PC-3 (cell line): ENCODE measurements around the gene HIBADH. TPM values are rescaled to one million over a fixed set of nuclear protein-coding genes. Genes with fewer than 3 reads are reported as not detected.

ENCODE experiments used
- ATAC-seq: fragments of 200-7000 bp; cut with Tn5 transposase; 2 replicates; pipeline ENCODE4 v1.9.1; 2020; ENCODE audit warnings: mild to moderate bottlenecking, moderate library complexity
- BruUV-seq: library from RNA; stranded (reverse); fragments of 400-500 nt; replicated peaks from 2 replicates; lab custom pipeline; 2021; lab: Mats Ljungman, UMichigan
- CTCF ChIA-PET: fragments of 300-600 bp; sonication (Branson Sonifier 250); formaldehyde crosslinking; loops from one replicate; lab custom pipeline; 2022; ENCODE audit warnings: antibody characterized with exemption; lab: Charles Lee
- POLR2A ChIA-PET: fragments of 300-600 bp; sonication (Branson Sonifier 250); formaldehyde crosslinking; loops from one replicate; lab custom pipeline; 2022; ENCODE audit warnings: antibody characterized with exemption; ENCODE audit not compliant: unreplicated experiment; lab: Charles Lee
- DNase-seq: peaks from one replicate; pipeline ENCODE4 v3.0.0-alpha.2; 2015
- H2AFZ ChIP-seq: fragments of 300-600 bp; sonication (generic); 2 replicates; pipeline ENCODE4 v1.6.0; 2016; ENCODE audit warnings: antibody characterized with exemption, low read length
- H3F3A ChIP-seq: fragments of 300-600 bp; sonication (generic); one replicate; pipeline ENCODE4 v1.6.0; 2017; ENCODE audit warnings: antibody characterized with exemption, low read length, control low read depth, mild to moderate bottlenecking; ENCODE audit not compliant: unreplicated experiment
- H3K27ac ChIP-seq: fragments of 300-600 bp; sonication (generic); 2 replicates; pipeline ENCODE4 v1.5.1; 2016; ENCODE audit warnings: mild to moderate bottlenecking, low read length
- H3K27me3 ChIP-seq: fragments of 300-600 bp; sonication (generic); 2 replicates; pipeline ENCODE4 v1.6.1; 2016; ENCODE audit warnings: low read length, mixed read lengths
- H3K36me3 ChIP-seq: fragments of 300-600 bp; sonication (generic); 2 replicates; pipeline ENCODE4 v1.6.1; 2016; ENCODE audit warnings: low read depth, mixed run types, low read length, mixed read lengths
- H3K4me1 ChIP-seq: fragments of 300-600 bp; sonication (generic); 2 replicates; pipeline ENCODE4 v1.5.1; 2016; ENCODE audit warnings: low read length; ENCODE audit not compliant: insufficient read depth
- H3K4me2 ChIP-seq: fragments of 300-600 bp; sonication (generic); 2 replicates; pipeline ENCODE4 v1.6.0; 2016; ENCODE audit warnings: low read length
- H3K4me3 ChIP-seq: fragments of 300-600 bp; sonication (generic); 2 replicates; pipeline ENCODE4 v1.5.1; 2016; ENCODE audit warnings: mild to moderate bottlenecking, low read length, mixed read lengths
- H3K79me2 ChIP-seq: fragments of 300-600 bp; sonication (generic); 2 replicates; pipeline ENCODE4 v1.6.1; 2017; ENCODE audit warnings: low read length, mixed read lengths
- H3K9ac ChIP-seq: fragments of 300-600 bp; sonication (generic); 2 replicates; pipeline ENCODE4 v1.6.0; 2016; ENCODE audit warnings: mild to moderate bottlenecking, low read length
- H3K9me2 ChIP-seq: fragments of 300-600 bp; sonication (generic); replicated peaks from 2 replicates; pipeline ENCODE4 v1.6.1; 2016; ENCODE audit warnings: mixed run types, low read length, mixed read lengths
- H3K9me3 ChIP-seq: fragments of 300-600 bp; sonication (generic); 2 replicates; pipeline ENCODE4 v1.6.1; 2016; ENCODE audit warnings: low read length, mixed read lengths
- H4K20me1 ChIP-seq: fragments of 300-600 bp; sonication (generic); 2 replicates; pipeline ENCODE4 v1.6.1; 2016; ENCODE audit warnings: low read length, mixed read lengths
- CTCF ChIP-seq: fragments of 300-600 bp; sonication (generic); conservative IDR thresholded peaks from 2 replicates; pipeline ENCODE4 v1.5.1; 2017; ENCODE audit warnings: antibody characterized with exemption, low read depth, mild to moderate bottlenecking, low read length
- EZH2 ChIP-seq: fragments of 300-600 bp; sonication (generic); IDR thresholded peaks from one replicate; pipeline ENCODE4 v1.6.1; 2017; ENCODE audit warnings: antibody characterized with exemption, mild to moderate bottlenecking, low read length; ENCODE audit not compliant: unreplicated experiment
- EZH2phosphoT487 ChIP-seq: fragments of 300-600 bp; sonication (generic); IDR thresholded peaks from 2 replicates; pipeline ENCODE4 v1.6.1; 2018; ENCODE audit warnings: mild to moderate bottlenecking, antibody characterized with exemption, low read length, borderline replicate concordance
- intact Hi-C: fragments of 100-400 bp; cut with micrococcal nuclease; formaldehyde crosslinking; loops from 2 replicates; pipeline ENCODE4 v1.9.0; 2023
- total RNA-seq: library from RNA; depleted of rRNA; stranded (reverse); fragments of >200 nt; gene quantifications from 2 replicates; pipeline ENCODE4 v1.2.3, GENCODE V29; 2014

Gene HIBADH
- total RNA-seq, 1 experiment from 2014 or later, result 45.8 TPM

- intact Hi-C loops, result no loop called here
- Histone ChIP-seq H3K4me2 (no peak overlapping the region), H2AFZ (no peak overlapping the region), H3K9me3 (no peaks in the 10 kb centered on the region), H3F3A (no peaks in the 10 kb centered on the region), H3K4me1 (no peaks in the 10 kb centered on the region), H3K9ac (no peak overlapping the region), H3K27me3 (no peaks in the 10 kb centered on the region), H3K36me3 (no peaks in the 10 kb centered on the region), H3K79me2 (no peaks in the 10 kb centered on the region), H3K4me3 (no peak overlapping the region), H4K20me1 (no peaks in the 10 kb centered on the region), H3K27ac (no peak overlapping the region), H3K9me2 (no peaks in the 10 kb centered on the region)
- ATAC-seq (no peak), DNase-seq (no peak)
- ChIA-PET POLR2A (no interaction called here), CTCF (no interaction called here)
- no TSS peak for BruUV-seq
- TF ChIP-seq CTCF, result no peak
- no peak for TF ChIP-seq EZH2phosphoT487
- no peak for TF ChIP-seq EZH2
These were observed 142.8 kb downstream of the HIBADH start for GRCh38 chr7:27519793-27520469.

GRCh38 chr7:27518561-27519350 lies 143.9 kb downstream of the HIBADH start:
- H3K27me3 ChIP-seq, result no peaks in the 10 kb centered on the region
- H3K79me2 ChIP-seq, result no peaks in the 10 kb centered on the region
- no TSS peak for BruUV-seq
- CTCF ChIA-PET, result no interaction called here
- H3K36me3 ChIP-seq, result no peaks in the 10 kb centered on the region
- H3K9ac ChIP-seq, result no peak overlapping the region
- DNase-seq (no peak), ATAC-seq (no peak)
- no peaks in the 10 kb centered on the region for H3K9me2 ChIP-seq
- intact Hi-C loops, result no loop called here
- TF ChIP-seq CTCF (no peak), EZH2 (no peak), EZH2phosphoT487 (no peak)
- no peaks in the 10 kb centered on the region for H4K20me1 ChIP-seq
- POLR2A ChIA-PET, result no interaction called here
- no peaks in the 10 kb centered on the region for H3F3A ChIP-seq
- H3K9me3 ChIP-seq, result no peaks in the 10 kb centered on the region
- H3K4me3 ChIP-seq, result no peak overlapping the region
- no peak overlapping the region for H2AFZ ChIP-seq
- no peak overlapping the region for H3K4me2 ChIP-seq
- no peak overlapping the region for H3K27ac ChIP-seq
- H3K4me1 ChIP-seq, result no peaks in the 10 kb centered on the region

- no peaks in the 10 kb centered on the region for H3F3A ChIP-seq
- no peak overlapping the region for H2AFZ ChIP-seq
- H3K36me3 ChIP-seq, result no peaks in the 10 kb centered on the region
- no peak overlapping the region for H3K9ac ChIP-seq
- no peaks in the 10 kb centered on the region for H3K4me1 ChIP-seq
- no peaks in the 10 kb centered on the region for H3K27me3 ChIP-seq
- no peaks in the 10 kb centered on the region for H4K20me1 ChIP-seq
- H3K27ac ChIP-seq, result no peak overlapping the region
- POLR2A ChIA-PET, result no interaction called here
- H3K4me2 ChIP-seq, result no peak overlapping the region
- DNase-seq (no peak), ATAC-seq (no peak)
- intact Hi-C loops, result no loop called here
- no peaks in the 10 kb centered on the region for H3K79me2 ChIP-seq
- no peak for TF ChIP-seq EZH2phosphoT487
- no peak for TF ChIP-seq EZH2
- TF ChIP-seq CTCF, result no peak
- no peak overlapping the region for H3K4me3 ChIP-seq
- no TSS peak for BruUV-seq
- no peaks in the 10 kb centered on the region for H3K9me3 ChIP-seq
- CTCF ChIA-PET, result no interaction called here
- H3K9me2 ChIP-seq, result no peaks in the 10 kb centered on the region
These were observed 146.3 kb downstream of the HIBADH start for GRCh38 chr7:27516421-27516820.
